Stomach smooth muscle (tissue), 2 donors: ENCODE data around the gene ITGB2.

ENCODE experiments used
- H3K27ac ChIP-seq: one replicate; pipeline ENCODE4 v1.7.0; 2013; ENCODE audit warnings: mild to moderate bottlenecking, low read length, inconsistent platforms
- H3K27me3 ChIP-seq, 2 donors: one replicate each; pipeline ENCODE4 v1.7.0; 2013; ENCODE audit warnings: low read length in 2 of 2; ENCODE audit not compliant: insufficient read depth in 2 of 2, control insufficient read depth in 1 of 2
- H3K36me3 ChIP-seq, 2 donors: one replicate each; pipeline ENCODE4 v1.7.0; 2013; ENCODE audit warnings: low read length in 2 of 2; ENCODE audit not compliant: control insufficient read depth in 2 of 2, insufficient read depth in 2 of 2
- H3K4me1 ChIP-seq: one replicate; pipeline ENCODE4 v1.7.0; 2013; ENCODE audit warnings: low read length; ENCODE audit not compliant: control insufficient read depth, insufficient read depth
- H3K4me3 ChIP-seq, 2 donors: one replicate each; pipeline ENCODE4 v1.7.0; 2013; ENCODE audit warnings: low read length in 2 of 2
- H3K9ac ChIP-seq, 2 donors: one replicate each; pipeline ENCODE4 v1.7.0; 2013; ENCODE audit warnings: low read length in 2 of 2, mild to moderate bottlenecking in 1 of 2
- H3K9me3 ChIP-seq, 2 donors: one replicate each; pipeline ENCODE4 v1.7.0; 2013; ENCODE audit warnings: low read length in 2 of 2; ENCODE audit not compliant: control insufficient read depth in 2 of 2
- donor health status: healthy.
- donor health status: Pancreatic carcinoma.

Gene ITGB2

DNA sequence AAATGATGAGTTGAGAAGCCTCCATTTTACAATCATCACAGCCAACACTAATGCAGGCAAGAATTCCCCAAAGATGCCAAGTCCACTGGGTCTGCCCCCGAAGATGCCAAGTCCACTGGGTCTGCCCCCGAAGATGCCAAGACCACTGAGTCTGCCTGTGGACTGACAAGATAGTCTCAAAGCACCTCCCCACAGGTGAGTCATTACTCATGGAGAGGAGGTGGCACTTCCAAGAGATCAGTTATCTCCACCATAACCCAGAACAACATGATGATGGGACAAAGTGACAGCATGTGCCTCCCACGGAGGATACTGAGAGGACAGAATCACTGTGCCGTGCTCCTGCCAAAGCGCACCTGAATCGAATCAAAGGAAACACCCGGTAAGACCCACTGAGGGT, 52.0 kb downstream of the ITGB2 start:
- peaks cover 55% of the 10 kb centered on the region for H3K4me1 ChIP-seq
- peaks cover 8 to 15% of the 10 kb centered on the region in 2 donors for H3K36me3 ChIP-seq

DNA sequence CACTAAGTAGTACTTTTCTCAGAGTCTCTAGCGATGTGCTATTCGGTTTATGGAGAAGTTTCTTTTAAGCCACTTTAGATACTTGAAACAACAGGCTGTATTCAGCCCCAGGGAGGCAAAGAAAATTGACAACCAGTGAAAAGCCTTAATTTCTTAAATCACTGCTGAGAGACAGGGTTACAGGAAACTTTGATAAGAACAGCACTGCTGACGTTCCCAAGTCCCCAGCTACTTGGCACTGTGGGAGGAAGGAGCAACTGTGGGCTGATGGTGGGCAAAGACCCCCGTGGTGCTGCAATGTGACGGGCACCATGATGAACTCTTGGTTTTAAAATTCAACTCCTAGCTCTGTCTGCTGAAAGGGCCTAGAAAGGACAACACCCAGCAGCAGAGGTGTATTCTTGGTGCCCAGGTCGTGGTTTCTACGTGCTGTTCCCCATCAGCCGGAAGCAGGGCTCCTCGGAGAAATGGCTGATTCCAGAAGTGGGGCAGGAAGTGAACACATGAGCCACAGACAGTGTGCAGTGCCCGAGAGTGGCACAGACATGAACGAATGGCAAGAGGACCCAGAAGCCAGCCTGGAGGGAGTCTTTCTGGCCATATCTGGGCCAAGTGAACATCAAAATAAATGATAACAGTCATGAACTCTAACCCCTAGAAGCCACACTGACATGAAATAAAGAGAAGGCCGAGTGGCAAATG, 52.5 kb downstream of the ITGB2 start:
- H3K9ac ChIP-seq: no peak overlapping the region
- H3K27me3 ChIP-seq: no peaks in the 10 kb centered on the region
- no peak overlapping the region for H3K4me3 ChIP-seq
- H3K4me1 ChIP-seq: peaks cover 55% of the 10 kb centered on the region
- peaks cover 12 to 18% of the 10 kb centered on the region in 2 donors for H3K36me3 ChIP-seq
- peak overlapping the region; percentile 24 for H3K27ac ChIP-seq
- H3K9me3 ChIP-seq: no peaks in the 10 kb centered on the region

More for the DNA sequence above, 52.0 kb downstream of the ITGB2 start:
- Histone ChIP-seq H3K9ac (peak overlapping the region in 1 of 2 donors; percentile 1), H3K27ac (peak overlapping the region; percentile 24), H3K4me3 (peak overlapping the region in 1 of 2 donors; percentile 44), H3K27me3 (no peaks in the 10 kb centered on the region), H3K9me3 (no peaks in the 10 kb centered on the region)

DNA sequence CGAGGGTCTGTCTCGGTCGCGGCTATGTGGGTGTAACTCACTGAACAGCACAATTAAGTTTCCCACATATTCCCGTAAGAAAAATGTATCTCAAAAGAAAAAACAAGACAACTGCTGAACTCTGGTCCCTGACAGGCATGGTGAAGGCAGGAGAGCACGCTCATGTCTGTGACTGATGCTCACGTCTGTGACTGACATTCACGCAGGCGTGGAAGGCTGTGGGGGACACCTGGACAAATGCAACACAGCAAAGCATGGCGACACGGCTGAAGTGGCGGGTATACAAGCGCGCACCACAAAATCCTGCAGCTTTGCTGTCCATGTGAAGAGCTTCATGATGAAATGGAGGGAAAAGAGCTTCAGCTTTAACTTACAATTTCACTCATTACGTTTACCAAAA, 53.2 kb downstream of the ITGB2 start:
- Histone ChIP-seq H3K9me3 (no peaks in the 10 kb centered on the region), H3K27me3 (no peaks in the 10 kb centered on the region), H3K4me3 (no peak overlapping the region), H3K36me3 (peaks cover 12 to 18% of the 10 kb centered on the region in 2 donors), H3K4me1 (peaks cover 55% of the 10 kb centered on the region), H3K27ac (no peak overlapping the region), H3K9ac (no peak overlapping the region)

DNA sequence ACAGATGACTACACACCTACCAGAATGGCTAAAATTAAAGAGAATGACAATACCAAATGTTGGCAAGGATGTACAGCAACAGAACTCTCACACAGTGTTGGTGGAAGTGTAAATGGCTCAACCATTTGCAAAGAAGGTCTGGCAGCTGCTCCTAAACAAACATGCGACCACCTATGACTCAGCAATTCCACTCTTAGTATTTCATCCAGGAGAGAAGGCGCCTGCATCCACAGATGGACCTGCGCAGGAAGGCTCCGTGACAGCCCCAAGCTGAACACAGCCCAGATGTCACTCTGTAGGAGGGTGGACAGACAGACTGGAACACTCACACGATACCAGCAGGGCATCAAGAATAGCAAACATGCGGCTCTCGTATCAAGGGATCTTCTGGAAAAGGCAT, 53.9 kb downstream of the ITGB2 start:
- Histone ChIP-seq H3K27me3 (no peaks in the 10 kb centered on the region), H3K4me1 (peaks cover 49% of the 10 kb centered on the region), H3K27ac (no peak overlapping the region), H3K4me3 (peak overlapping the region in 1 of 2 donors; percentile 49), H3K9me3 (no peaks in the 10 kb centered on the region), H3K9ac (no peak overlapping the region), H3K36me3 (peaks cover 12 to 19% of the 10 kb centered on the region in 2 donors)

DNA sequence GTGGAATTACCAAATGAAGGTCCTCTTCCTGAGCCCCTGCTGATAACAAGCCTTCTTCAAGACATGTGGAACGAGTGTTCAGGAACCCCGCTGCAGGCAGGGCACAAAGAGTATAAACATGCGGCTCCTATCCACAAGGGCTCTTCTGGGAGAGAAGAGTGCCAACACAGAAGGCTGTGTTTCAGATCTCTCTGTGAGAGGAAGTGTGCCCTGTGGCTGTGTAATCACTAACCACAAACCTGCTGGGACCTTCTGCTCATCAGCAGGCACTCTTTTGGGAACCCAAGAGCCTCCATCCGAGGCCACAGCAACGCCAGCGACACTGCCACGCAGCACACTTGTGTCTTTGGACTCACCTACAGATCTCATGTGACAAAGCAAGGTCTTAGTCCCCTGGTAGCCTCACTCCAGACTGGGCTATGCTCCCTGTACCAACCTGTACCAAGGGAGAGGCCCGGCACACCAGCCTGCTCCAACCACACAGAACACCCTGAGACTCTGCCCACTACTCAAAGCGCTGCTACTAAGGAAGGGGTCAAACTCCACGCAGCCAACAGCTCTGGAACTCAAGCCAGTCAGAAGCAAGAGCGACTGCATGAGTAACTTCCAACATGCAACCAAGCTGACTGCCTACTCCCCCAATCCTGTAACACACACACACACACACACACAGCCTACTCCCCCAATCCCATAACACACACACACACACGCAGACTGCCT, 55.0 kb downstream of the ITGB2 start:
- Histone ChIP-seq H3K9ac (peak overlapping the region in 1 of 2 donors; percentile 5), H3K36me3 (peaks cover 12 to 21% of the 10 kb centered on the region in 2 donors), H3K4me1 (peaks cover 40% of the 10 kb centered on the region), H3K9me3 (no peaks in the 10 kb centered on the region), H3K27ac (no peak overlapping the region), H3K27me3 (no peaks in the 10 kb centered on the region), H3K4me3 (no peak overlapping the region)

DNA sequence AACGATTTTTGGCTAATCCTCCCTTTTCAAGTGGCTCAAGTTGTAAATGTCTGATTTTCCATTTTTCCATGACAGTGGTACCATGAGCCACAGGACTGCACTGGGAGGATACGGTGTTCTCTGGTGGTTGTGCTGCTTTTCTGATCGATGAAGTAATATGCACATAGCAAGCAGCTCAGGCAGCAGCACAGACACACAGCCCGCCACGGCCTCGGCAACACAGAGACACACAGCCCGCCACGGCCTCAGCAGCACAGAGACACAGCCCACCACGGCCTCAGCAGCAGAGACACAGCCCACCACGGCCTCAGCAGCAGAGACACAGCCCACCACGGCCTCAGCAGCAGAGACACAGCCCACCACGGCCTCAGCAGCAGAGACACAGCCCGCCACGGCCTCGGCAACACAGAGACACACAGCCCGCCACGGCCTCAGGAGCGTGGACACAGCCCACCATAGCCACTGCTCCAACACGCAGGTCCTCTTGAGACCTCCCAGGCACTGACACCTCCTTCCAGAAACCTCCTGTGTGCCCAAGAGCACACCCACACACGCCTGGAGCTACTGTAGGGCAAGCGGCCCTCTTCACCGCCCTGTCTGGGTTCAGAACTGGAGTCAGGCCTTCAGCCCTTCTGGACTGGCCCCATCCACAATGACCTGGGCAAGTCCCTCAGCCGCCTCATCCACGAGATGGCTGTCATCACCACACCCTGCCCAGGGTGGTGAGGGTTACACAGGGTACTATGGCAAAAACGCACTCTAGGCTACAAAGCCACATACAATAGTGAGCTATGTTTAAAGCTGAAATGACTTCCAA, 57.6 kb downstream of the ITGB2 start:
- H3K27me3 ChIP-seq: no peaks in the 10 kb centered on the region
- H3K27ac ChIP-seq: no peak overlapping the region
- no peak overlapping the region for H3K9ac ChIP-seq
- no peaks in the 10 kb centered on the region for H3K9me3 ChIP-seq
- H3K36me3 ChIP-seq: peaks cover 24 to 41% of the 10 kb centered on the region in 2 donors
- peaks cover 20% of the 10 kb centered on the region for H3K4me1 ChIP-seq
- H3K4me3 ChIP-seq: no peak overlapping the region

DNA sequence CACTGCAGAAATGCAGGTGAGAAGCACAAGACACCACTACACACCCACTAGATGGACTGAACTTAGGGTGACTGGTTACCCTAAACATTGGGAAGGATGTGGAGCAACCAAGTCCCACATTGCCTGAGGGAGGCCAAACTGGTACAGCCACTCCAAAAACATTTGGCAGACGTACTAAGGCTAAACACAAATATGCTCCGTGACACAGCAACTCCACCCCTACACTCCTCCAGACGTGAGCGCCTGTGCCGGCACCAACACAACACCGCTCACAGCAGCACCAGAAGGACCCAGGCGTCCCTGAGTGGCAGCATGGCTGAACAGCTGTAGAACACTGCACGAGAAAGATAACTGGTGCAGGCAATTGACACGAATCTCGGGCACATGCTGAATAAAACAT, 61.9 kb downstream of the ITGB2 start:
- H3K9ac ChIP-seq: no peak overlapping the region
- H3K27ac ChIP-seq: no peak overlapping the region
- no peaks in the 10 kb centered on the region for H3K27me3 ChIP-seq
- H3K4me3 ChIP-seq: no peak overlapping the region
- H3K36me3 ChIP-seq: peaks cover 39 to 49% of the 10 kb centered on the region in 2 donors
- H3K4me1 ChIP-seq: peaks cover 3% of the 10 kb centered on the region
- no peaks in the 10 kb centered on the region for H3K9me3 ChIP-seq

DNA sequence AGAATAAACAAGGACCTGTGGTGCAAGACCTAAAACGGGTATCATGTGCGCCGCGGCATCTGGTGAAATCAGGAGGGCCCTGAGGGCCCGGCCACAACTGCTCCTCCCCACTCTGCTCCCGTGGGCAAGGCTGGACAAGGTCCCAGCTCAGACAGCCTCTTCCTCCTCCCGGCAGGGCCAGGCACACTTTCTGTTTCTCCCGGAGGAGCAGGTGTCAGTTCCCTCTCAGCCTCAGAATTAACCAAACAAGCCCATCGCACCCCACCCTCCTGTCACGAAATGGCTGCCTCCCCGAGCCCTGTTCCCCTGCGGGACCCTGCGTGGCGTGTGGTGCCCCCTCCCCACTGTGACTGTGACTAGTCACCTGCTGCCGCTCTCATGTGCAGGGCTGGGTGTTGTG, 62.4 kb downstream of the ITGB2 start:
- Histone ChIP-seq H3K4me3 (no peak overlapping the region), H3K36me3 (peaks cover 36 to 47% of the 10 kb centered on the region in 2 donors), H3K27ac (no peak overlapping the region), H3K9me3 (no peaks in the 10 kb centered on the region), H3K4me1 (peaks cover 3% of the 10 kb centered on the region), H3K9ac (no peak overlapping the region), H3K27me3 (no peaks in the 10 kb centered on the region)

DNA sequence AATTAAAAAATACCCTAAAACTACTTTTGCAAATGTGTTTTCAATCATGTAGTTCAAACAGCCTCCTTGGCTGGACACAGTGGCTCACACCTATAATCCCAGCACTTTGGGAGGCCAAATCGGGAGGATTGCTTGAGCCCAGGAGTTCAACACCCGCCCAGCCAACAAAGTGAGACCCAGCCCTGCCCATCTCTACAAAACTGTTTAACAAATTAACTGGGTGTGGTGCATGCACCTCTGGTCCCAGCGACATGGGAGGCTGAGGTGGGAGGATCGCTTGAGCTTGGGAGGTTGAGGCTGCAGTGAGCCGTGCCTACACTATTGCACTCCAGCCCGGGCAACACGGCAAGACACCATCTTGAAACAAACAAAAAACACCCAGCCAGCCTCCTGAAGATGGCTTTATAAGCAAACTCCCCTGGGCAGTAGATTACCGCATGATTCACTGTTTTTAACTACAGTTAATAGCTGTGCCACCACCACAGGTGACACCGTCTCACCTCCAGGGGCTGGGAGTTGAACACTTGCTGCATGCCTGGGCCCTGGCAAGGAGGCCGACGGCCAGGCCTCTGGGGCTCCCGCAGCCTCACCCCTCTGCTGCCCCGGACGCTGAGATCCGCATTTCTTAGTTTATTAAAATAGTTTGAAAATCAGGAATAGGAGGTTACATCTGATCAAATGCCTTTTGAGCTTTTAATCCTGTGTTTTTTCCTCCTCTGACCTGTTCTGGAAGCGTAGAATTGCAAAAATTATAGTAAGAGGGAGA, 63.4 kb downstream of the ITGB2 start:
- no peak overlapping the region for H3K4me3 ChIP-seq
- H3K36me3 ChIP-seq: peaks cover 34 to 52% of the 10 kb centered on the region in 2 donors
- no peaks in the 10 kb centered on the region for H3K27me3 ChIP-seq
- H3K9ac ChIP-seq: no peak overlapping the region
- no peak overlapping the region for H3K27ac ChIP-seq
- no peaks in the 10 kb centered on the region for H3K9me3 ChIP-seq
- peaks cover 3% of the 10 kb centered on the region for H3K4me1 ChIP-seq

DNA sequence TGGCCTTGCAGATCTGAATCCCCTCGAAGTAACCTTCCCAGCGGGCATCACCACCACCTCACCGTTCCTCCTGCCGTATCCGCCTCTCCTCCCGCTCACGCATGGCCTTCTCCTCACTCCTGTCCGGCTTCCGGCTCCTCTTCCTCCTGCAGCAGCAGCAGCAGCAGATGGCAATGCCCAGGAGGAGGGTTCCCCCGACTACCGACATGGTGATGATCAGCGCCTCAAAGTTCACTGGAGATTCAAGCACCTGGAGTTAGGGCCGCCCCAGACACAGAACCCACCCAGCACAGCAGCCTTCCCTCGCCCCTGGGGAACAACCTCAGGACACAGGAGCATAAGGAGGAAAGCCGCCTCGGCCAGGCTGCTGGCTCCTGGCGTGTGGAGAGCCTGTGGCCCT, 64.6 kb downstream of the ITGB2 start:
- H3K36me3 ChIP-seq: peaks cover 38 to 51% of the 10 kb centered on the region in 2 donors
- no peaks in the 10 kb centered on the region for H3K9me3 ChIP-seq
- H3K27ac ChIP-seq: no peak overlapping the region
- peaks cover 3% of the 10 kb centered on the region for H3K4me1 ChIP-seq
- no peaks in the 10 kb centered on the region for H3K27me3 ChIP-seq
- no peak overlapping the region for H3K4me3 ChIP-seq
- H3K9ac ChIP-seq: no peak overlapping the region
